Transverse colon (tissue), 4 donors: ENCODE results near the gene PEAK3. TPM values are rescaled to one million over a fixed set of nuclear protein-coding genes. Genes with fewer than 3 reads are reported as not detected.

ENCODE experiments used
- DNase-seq: peaks from one replicate; pipeline ENCODE4 v3.0.0-alpha.2; 2019
- H3K27ac ChIP-seq, 4 donors: fragments of 200-600 bp; sonication (generic); 2 replicates each; pipeline ENCODE4 v1.5.1; 2016 to 2018; ENCODE audit warnings: inconsistent platforms in 4 of 4
- H3K27me3 ChIP-seq: fragments of 200-600 bp; sonication (generic); 2 replicates; pipeline ENCODE4 v1.5.1; 2017; ENCODE audit warnings: inconsistent platforms
- H3K36me3 ChIP-seq, 4 donors: fragments of 200-600 bp; sonication (generic); 2 replicates each; pipeline ENCODE4 v1.5.1; 2017 to 2019; ENCODE audit warnings: inconsistent platforms in 4 of 4
- H3K4me1 ChIP-seq, 4 donors: fragments of 200-600 bp; sonication (generic); 2 replicates each; pipeline ENCODE4 v1.5.1; 2017 to 2020; ENCODE audit warnings: inconsistent platforms in 4 of 4
- H3K4me3 ChIP-seq, 4 donors: fragments of 200-600 bp; sonication (generic); 1 replicate in 1 of 4; 2 replicates in 3 of 4; pipeline versions ENCODE4 v1.5.1 to v1.6.1; 2017 to 2019; ENCODE audit warnings: inconsistent platforms in 4 of 4
- H3K9me3 ChIP-seq, 2 donors: fragments of 200-600 bp; sonication (generic); 2 replicates each; pipeline ENCODE4 v1.5.1; 2017 to 2019; ENCODE audit warnings: inconsistent platforms in 2 of 2
- CTCF ChIP-seq, 5 experiments: fragments of 200-600 bp in 3 of 5; fragments of 450-650 bp in 2 of 5; sonication (generic) in 3 of 5; IDR thresholded peaks; 1 replicate in 2 of 5; 2 replicates in 3 of 5; pipeline ENCODE4 v1.5.1; 2016 to 2017; ENCODE audit warnings: antibody characterized with exemption in 5 of 5, inconsistent platforms in 3 of 5, mild to moderate bottlenecking in 2 of 5, moderate library complexity in 1 of 5
- EP300 ChIP-seq: sonication (generic); formaldehyde crosslinking; IDR thresholded peaks from one replicate; pipeline ENCODE4 v1.6.1; 2017; ENCODE audit warnings: antibody characterized with exemption, low read depth
- POLR2A ChIP-seq: fragments of 450-650 bp; IDR thresholded peaks from one replicate; pipeline ENCODE4 v1.6.1; 2016; ENCODE audit warnings: antibody characterized with exemption, mild to moderate bottlenecking, moderate library complexity
- POLR2AphosphoS5 ChIP-seq, 3 donors: sonication (generic); formaldehyde crosslinking; IDR thresholded peaks; one replicate each; pipeline ENCODE4 v1.6.1; 2016; ENCODE audit warnings: antibody characterized with exemption in 3 of 3
- WGBS, 2 donors: methylation state at CpG; one replicate each; pipeline ENCODE4 v1.1.5; 2018; ENCODE audit warnings: low coverage in 1 of 2; 5-methylcytosine and 5-hydroxymethylcytosine counted together
- in situ Hi-C, 4 donors: fragments of 200-750 bp; cut with MboI; loops; one replicate each; pipeline versions ENCODE4 v1.15.0 to v1.15.1; 2017; ENCODE audit warnings: low sequenced_read_pairs in 3 of 4, low pct_ligation_motif_present in 1 of 4, low pct_unique_long_range_greater_than_20kb in 1 of 4
- intact Hi-C: fragments of 100-400 bp; cut with DNase I; formaldehyde crosslinking; loops from one replicate; pipeline ENCODE4 v1.15.1; 2023; ENCODE audit warnings: low total_unique reads
- total RNA-seq, 4 donors: library from RNA; depleted of rRNA; stranded (reverse); fragments of >200 nt; gene quantifications; one replicate each; pipeline ENCODE4 v1.1.0, GENCODE V29; 2016

Gene PEAK3
- total RNA-seq, 4 donors from 2014 or later = 0.27 to 1.1 (median 1.1) TPM; not detected in 1

- H3K36me3 ChIP-seq = peaks cover 0 to 21% (median 10%) of the 10 kb centered on the region in 4 donors
- no peak for TF ChIP-seq POLR2AphosphoS5 (IDR thresholded peaks at IDR 0.05)
- TF ChIP-seq EP300 = no peak
- no peak for TF ChIP-seq CTCF (IDR thresholded peaks at IDR 0.05)
- no peak for TF ChIP-seq POLR2A
- peaks cover 43 to 70% (median 68%) of the 10 kb centered on the region in 4 donors for H3K4me1 ChIP-seq
- DNase-seq = no peak
- in situ Hi-C loops (no loop called here), intact Hi-C loops (loop anchor here (1.0 kb wide), 1 partner anchor 33 kb away; no protein-coding TSS in a partner anchor)
- H3K4me3 ChIP-seq = peak overlapping the region in 3 of 4 donors; percentile 17 to 39 (median 17)
- H3K9me3 ChIP-seq = no peaks in the 10 kb centered on the region
- H3K27ac ChIP-seq = peak overlapping the region; percentile 40 to 66 (median 62)
- 33 to 51% methylated on average over 4 to 34 of the region's 34 CpGs for WGBS, 2 donors
- no peaks in the 10 kb centered on the region for H3K27me3 ChIP-seq
These were observed 41.9 kb downstream of the PEAK3 start for GRCh38 chr19:2239771-2240770.

- intact Hi-C loops = no loop called here
- Histone ChIP-seq H3K27me3 (no peaks in the 10 kb centered on the region), H3K9me3 (no peaks in the 10 kb centered on the region), H3K27ac (peak overlapping the region in 3 of 4 donors; percentile 40 to 62 (median 61)), H3K4me1 (peaks cover 52 to 79% (median 77%) of the 10 kb centered on the region in 4 donors), H3K36me3 (peaks cover 0 to 12% (median 6%) of the 10 kb centered on the region in 4 donors), H3K4me3 (peak overlapping the region in 1 of 4 donors; percentile 39)
- no peak for DNase-seq
- TF ChIP-seq POLR2AphosphoS5 (IDR thresholded peaks at IDR 0.05) (no peak), POLR2A (no peak), CTCF (IDR thresholded peaks at IDR 0.05) (no peak), EP300 (no peak)
- WGBS, 2 donors = 54 to 55% methylated on average over 8 to 10 of the region's 10 CpGs
- in situ Hi-C loops = no loop called here
These were observed 42.8 kb downstream of the PEAK3 start for GRCh38 chr19:2239173-2239572.

GRCh38 chr19:2237869-2238153 is 44.2 kb downstream of the PEAK3 start:
- Histone ChIP-seq H3K4me1 (peaks cover 53 to 81% (median 75%) of the 10 kb centered on the region in 4 donors), H3K27me3 (no peaks in the 10 kb centered on the region), H3K36me3 (peaks cover 0 to 5% (median 0%) of the 10 kb centered on the region in 4 donors), H3K27ac (peak overlapping the region; percentile 96 to 99 (median 98)), H3K4me3 (peak overlapping the region in 3 of 4 donors; percentile 85 to 98 (median 95)), H3K9me3 (no peaks in the 10 kb centered on the region)
- in situ Hi-C loops (no loop called here), intact Hi-C loops (loop anchor here (2.0 kb wide), 1 partner anchor 35 kb away; no protein-coding TSS in a partner anchor)
- no peak for DNase-seq
- WGBS, 2 donors = 66 to 94% methylated on average over 6 of the region's 6 CpGs
- TF ChIP-seq CTCF (IDR thresholded peaks at IDR 0.05) = no peak
- no peak for TF ChIP-seq POLR2A
- TF ChIP-seq EP300 = no peak
- TF ChIP-seq POLR2AphosphoS5 (IDR thresholded peaks at IDR 0.05) = no peak
